Trophoblast cell (in vitro differentiated cells and primary cell): ENCODE measurements around the gene CDPF1.
A peak's percentile ranks its signal among the peaks of the same experiment; 100 is the strongest.

Experiments used
- DNase-seq, 2 donors: peaks; one replicate each; pipeline ENCODE4 v3.0.0-alpha.2; 2016
- H2AFZ ChIP-seq: 2 replicates; pipeline ENCODE4 v1.6.1; 2013; ENCODE audit warnings: low read length, moderate library complexity, mild to moderate bottlenecking; ENCODE audit not compliant: insufficient read depth, poor library complexity
- H2AK5ac ChIP-seq: 2 replicates; pipeline ENCODE4 v1.6.1; 2013; ENCODE audit warnings: mild to moderate bottlenecking, low read length
- H2BK120ac ChIP-seq: 2 replicates; pipeline ENCODE4 v1.6.1; 2013; ENCODE audit warnings: low read length, mild to moderate bottlenecking, moderate library complexity; ENCODE audit not compliant: insufficient read depth, poor library complexity
- H2BK12ac ChIP-seq: 2 replicates; pipeline ENCODE4 v1.6.1; 2013; ENCODE audit warnings: mild to moderate bottlenecking, low read length, moderate library complexity
- H2BK5ac ChIP-seq: 2 replicates; pipeline ENCODE4 v1.6.1; 2013; ENCODE audit warnings: low read length, low read depth, moderate library complexity, mild to moderate bottlenecking; ENCODE audit not compliant: poor library complexity
- H3K14ac ChIP-seq: 2 replicates; pipeline ENCODE4 v1.6.1; 2013; ENCODE audit warnings: mild to moderate bottlenecking, low read length
- H3K18ac ChIP-seq: 2 replicates; pipeline ENCODE4 v1.6.1; 2013; ENCODE audit warnings: mild to moderate bottlenecking, low read length
- H3K23ac ChIP-seq: 2 replicates; pipeline ENCODE4 v1.6.1; 2013; ENCODE audit warnings: low read length
- H3K27ac ChIP-seq: 2 replicates; pipeline ENCODE4 v1.5.1; 2013; ENCODE audit warnings: low read depth, mild to moderate bottlenecking, inconsistent platforms, low read length, moderate library complexity
- H3K27me3 ChIP-seq: 2 replicates; pipeline ENCODE4 v1.6.1; 2013; ENCODE audit warnings: inconsistent platforms, mild to moderate bottlenecking, low read length, moderate library complexity; ENCODE audit not compliant: insufficient read depth
- H3K36me3 ChIP-seq, 2 experiments: 1 replicate in 1 of 2; 2 replicates in 1 of 2; pipeline ENCODE4 v1.6.1; 2013; ENCODE audit warnings: low read length in 2 of 2, mild to moderate bottlenecking in 2 of 2, moderate library complexity in 1 of 2; ENCODE audit not compliant: insufficient read depth in 2 of 2, control insufficient read depth in 1 of 2
- H3K4ac ChIP-seq: 2 replicates; pipeline ENCODE4 v1.6.1; 2013; ENCODE audit warnings: low read depth, mild to moderate bottlenecking, low read length, moderate library complexity
- H3K4me1 ChIP-seq, 2 experiments: 1 replicate in 1 of 2; 2 replicates in 1 of 2; pipeline ENCODE4 v1.6.1; 2013; ENCODE audit warnings: low read length in 2 of 2, mild to moderate bottlenecking in 2 of 2, moderate library complexity in 1 of 2; ENCODE audit not compliant: insufficient read depth in 2 of 2, control insufficient read depth in 1 of 2
- H3K4me2 ChIP-seq: 2 replicates; pipeline ENCODE4 v1.6.1; 2013; ENCODE audit warnings: inconsistent platforms, mild to moderate bottlenecking, low read length, moderate library complexity
- H3K4me3 ChIP-seq: 2 replicates; pipeline ENCODE4 v1.5.1; 2013; ENCODE audit warnings: mild to moderate bottlenecking, low read depth, low read length, inconsistent platforms
- H3K79me1 ChIP-seq: one replicate; pipeline ENCODE4 v1.6.1; 2013; ENCODE audit warnings: low read length
- H3K79me2 ChIP-seq: 2 replicates; pipeline ENCODE4 v1.6.1; 2013; ENCODE audit warnings: low read length, mild to moderate bottlenecking; ENCODE audit not compliant: control insufficient read depth, insufficient read depth, poor library complexity
- H3K9ac ChIP-seq: 2 replicates; pipeline ENCODE4 v1.6.1; 2013; ENCODE audit warnings: mild to moderate bottlenecking, low read length
- H3K9me3 ChIP-seq: 2 replicates; pipeline ENCODE4 v1.6.1; 2013; ENCODE audit warnings: low read depth, mild to moderate bottlenecking, control low read depth, inconsistent platforms, low read length; ENCODE audit not compliant: insufficient read depth
- H4K12ac ChIP-seq: 2 replicates; pipeline ENCODE4 v1.6.1; 2013; ENCODE audit warnings: low read depth, mild to moderate bottlenecking, low read length, moderate library complexity
- H4K8ac ChIP-seq: 2 replicates; pipeline ENCODE4 v1.6.1; 2013; ENCODE audit warnings: low read depth, mild to moderate bottlenecking, low read length, moderate library complexity
- H4K91ac ChIP-seq: one replicate; pipeline ENCODE4 v1.6.1; 2013; ENCODE audit warnings: low read depth, mild to moderate bottlenecking, low read length, moderate library complexity
- WGBS: extraction: QIAGEN DNeasy Blood & Tissue Kit; methylation state at CpG from one replicate; pipeline ENCODE4 v1.1.7; 2013; ENCODE audit warnings: missing lambda C conversion rate; ENCODE audit not compliant: insufficient read length, insufficient coverage; ENCODE audit errors: extremely low coverage; 5-methylcytosine and 5-hydroxymethylcytosine counted together

The CDPF1 gene

GRCh38 chr22:46224898-46225290 is 25.2 kb downstream of the CDPF1 start:
- Histone ChIP-seq H3K79me1 (no peaks in the 10 kb centered on the region), H3K14ac (no peak overlapping the region), H4K8ac (no peak overlapping the region), H4K91ac (no peak overlapping the region), H3K79me2 (no peaks in the 10 kb centered on the region), H3K4me3 (no peak overlapping the region), H3K18ac (no peak overlapping the region), H3K4me2 (no peak overlapping the region), H2BK5ac (no peak overlapping the region), H3K4me1 (no peaks in the 10 kb centered on the region), H3K23ac (no peak overlapping the region), H2AK5ac (no peak overlapping the region), H2AFZ (no peak overlapping the region), H3K9me3 (peaks cover 5% of the 10 kb centered on the region), H2BK12ac (no peak overlapping the region), H3K4ac (no peak overlapping the region), H3K27ac (no peak overlapping the region), H4K12ac (no peak overlapping the region), H3K36me3 (no peaks in the 10 kb centered on the region), H3K27me3 (no peaks in the 10 kb centered on the region), H2BK120ac (no peak overlapping the region), H3K9ac (no peak overlapping the region)
- no peak for DNase-seq
- WGBS: no CpG with 5 or more reads among the region's 10 CpGs

- no peak overlapping the region for H4K8ac ChIP-seq
- H3K23ac ChIP-seq: no peak overlapping the region
- H2AFZ ChIP-seq: no peak overlapping the region
- H3K4me1 ChIP-seq: no peaks in the 10 kb centered on the region
- no CpG with 5 or more reads among the region's 23 CpGs for WGBS
- no peak overlapping the region for H3K4ac ChIP-seq
- no peak overlapping the region for H3K9ac ChIP-seq
- peak in 1 of 2 donors; percentile 12 for DNase-seq
- no peak overlapping the region for H2BK5ac ChIP-seq
- no peak overlapping the region for H3K27ac ChIP-seq
- H2BK120ac ChIP-seq: no peak overlapping the region
- H3K27me3 ChIP-seq: no peaks in the 10 kb centered on the region
- no peak overlapping the region for H2AK5ac ChIP-seq
- peaks cover 5% of the 10 kb centered on the region for H3K9me3 ChIP-seq
- no peak overlapping the region for H2BK12ac ChIP-seq
- no peaks in the 10 kb centered on the region for H3K36me3 ChIP-seq
- H3K79me2 ChIP-seq: no peaks in the 10 kb centered on the region
- H3K18ac ChIP-seq: no peak overlapping the region
- no peaks in the 10 kb centered on the region for H3K79me1 ChIP-seq
- H4K12ac ChIP-seq: no peak overlapping the region
- H4K91ac ChIP-seq: no peak overlapping the region
- H3K4me2 ChIP-seq: no peak overlapping the region
- no peak overlapping the region for H3K14ac ChIP-seq
- no peak overlapping the region for H3K4me3 ChIP-seq
Observed at GRCh38 chr22:46224044-46224897, 25.8 kb downstream of the CDPF1 start.

GRCh38 chr22:46220921-46221320 is 29.2 kb downstream of the CDPF1 start:
- H3K4ac ChIP-seq: no peak overlapping the region
- no peak overlapping the region for H2AK5ac ChIP-seq
- no peak overlapping the region for H3K23ac ChIP-seq
- H3K36me3 ChIP-seq: peaks cover 2 to 7% of the 10 kb centered on the region in 2 experiments
- no peak overlapping the region for H3K14ac ChIP-seq
- H4K12ac ChIP-seq: no peak overlapping the region
- H2BK5ac ChIP-seq: no peak overlapping the region
- no peak overlapping the region for H3K27ac ChIP-seq
- DNase-seq: no peak
- H3K9ac ChIP-seq: no peak overlapping the region
- H3K9me3 ChIP-seq: peaks cover 5% of the 10 kb centered on the region
- no peaks in the 10 kb centered on the region for H3K4me1 ChIP-seq
- no peaks in the 10 kb centered on the region for H3K27me3 ChIP-seq
- no peaks in the 10 kb centered on the region for H3K79me1 ChIP-seq
- no CpG with 5 or more reads among the region's 5 CpGs for WGBS
- no peaks in the 10 kb centered on the region for H3K79me2 ChIP-seq
- no peak overlapping the region for H2BK120ac ChIP-seq
- no peak overlapping the region for H2AFZ ChIP-seq
- no peak overlapping the region for H3K18ac ChIP-seq
- no peak overlapping the region for H4K91ac ChIP-seq
- H4K8ac ChIP-seq: no peak overlapping the region
- H2BK12ac ChIP-seq: no peak overlapping the region
- no peak overlapping the region for H3K4me2 ChIP-seq
- no peak overlapping the region for H3K4me3 ChIP-seq

- H3K27ac ChIP-seq: no peak overlapping the region
- H4K12ac ChIP-seq: no peak overlapping the region
- no peaks in the 10 kb centered on the region for H3K27me3 ChIP-seq
- H2AFZ ChIP-seq: no peak overlapping the region
- no peak overlapping the region for H2BK120ac ChIP-seq
- H3K4me1 ChIP-seq: no peaks in the 10 kb centered on the region
- no peak overlapping the region for H3K4ac ChIP-seq
- no peak overlapping the region for H3K14ac ChIP-seq
- no peak overlapping the region for H4K8ac ChIP-seq
- H3K9ac ChIP-seq: no peak overlapping the region
- H3K79me2 ChIP-seq: no peaks in the 10 kb centered on the region
- no peaks in the 10 kb centered on the region for H3K9me3 ChIP-seq
- no peak for DNase-seq
- no peak overlapping the region for H3K23ac ChIP-seq
- H3K18ac ChIP-seq: no peak overlapping the region
- no CpG with 5 or more reads among the region's 10 CpGs for WGBS
- H3K36me3 ChIP-seq: peaks cover 5 to 7% of the 10 kb centered on the region in 2 experiments
- H2AK5ac ChIP-seq: no peak overlapping the region
- no peak overlapping the region for H3K4me3 ChIP-seq
- no peaks in the 10 kb centered on the region for H3K79me1 ChIP-seq
- no peak overlapping the region for H3K4me2 ChIP-seq
- H4K91ac ChIP-seq: no peak overlapping the region
- H2BK5ac ChIP-seq: no peak overlapping the region
- no peak overlapping the region for H2BK12ac ChIP-seq
Observed at GRCh38 chr22:46219636-46220035, 30.5 kb downstream of the CDPF1 start.
